T1000 (cell line): Measurements from ENCODE around the gene IRGQ.
"Not testable (repeated sequence)": the region's sequence is repeated elsewhere in the genome, so short reads cannot be mapped to it uniquely, and the experiment has no call there.

ENCODE experiments used
- DNase-seq: peaks from one replicate; lab custom pipeline; 2025; ENCODE audit warnings: mixed read lengths; lab: John Stamatoyannopoulos, UW

Gene IRGQ

GRCh38 chr19:43574424-43575155 is 21.3 kb downstream of the IRGQ start:
- DNase-seq = peak; percentile 14

- DNase-seq = no peak
These were observed 23.8 kb downstream of the IRGQ start for GRCh38 chr19:43572171-43572588.

- no peak for DNase-seq
These were observed 25.7 kb downstream of the IRGQ start for GRCh38 chr19:43570174-43570791.

- DNase-seq = no peak
These were observed 26.3 kb downstream of the IRGQ start for GRCh38 chr19:43569657-43570056.

- DNase-seq = no peak
These were observed 31.1 kb downstream of the IRGQ start for GRCh38 chr19:43564800-43565199.

- DNase-seq = no peak
These were observed 32.0 kb downstream of the IRGQ start for GRCh38 chr19:43563816-43564457.

GRCh38 chr19:43562698-43563241 is 33.2 kb downstream of the IRGQ start:
- DNase-seq = peak; percentile 35

- no peak for DNase-seq
These were observed 33.7 kb downstream of the IRGQ start for GRCh38 chr19:43562226-43562697.

- no peak for DNase-seq
These were observed 34.6 kb downstream of the IRGQ start for GRCh38 chr19:43561139-43561970.

- DNase-seq = peak; percentile 62
These were observed 35.2 kb downstream of the IRGQ start for GRCh38 chr19:43560687-43561086.

GRCh38 chr19:43555185-43555770 is 40.7 kb downstream of the IRGQ start:
- DNase-seq = peak; percentile 14

- no peak for DNase-seq
These were observed 41.5 kb downstream of the IRGQ start for GRCh38 chr19:43554317-43554895.

- DNase-seq = no peak
These were observed 42.3 kb downstream of the IRGQ start for GRCh38 chr19:43553656-43554055.

- no peak for DNase-seq
These were observed 43.3 kb downstream of the IRGQ start for GRCh38 chr19:43552616-43553015.

GRCh38 chr19:43552198-43552450 is 43.8 kb downstream of the IRGQ start:
- DNase-seq = no peak

- no peak for DNase-seq
These were observed 44.3 kb downstream of the IRGQ start for GRCh38 chr19:43551399-43552197.

GRCh38 chr19:43548706-43549105 is 47.2 kb downstream of the IRGQ start:
- DNase-seq = no peak

- not testable (repeated sequence) for DNase-seq
These were observed 48.0 kb downstream of the IRGQ start for GRCh38 chr19:43547926-43548325.

GRCh38 chr19:43546581-43546980 is 49.4 kb downstream of the IRGQ start:
- no peak for DNase-seq

GRCh38 chr19:43545981-43546380 is 50.0 kb downstream of the IRGQ start:
- DNase-seq = no peak

GRCh38 chr19:43545276-43545675 is 50.7 kb downstream of the IRGQ start:
- DNase-seq = no peak
